Activated T-helper 1 cell treated with Interleukin-2 at 50 U/mL for 16 hours (primary cell): Measurements from ENCODE around the gene TAPT1.
"Not testable (repeated sequence)": the region's sequence is repeated elsewhere in the genome, so short reads cannot be mapped to it uniquely, and the experiment has no call there.

Experiments
- DNase-seq: peaks from one replicate; pipeline ENCODE4 v3.0.0-alpha.2; 2020; ENCODE audit warnings: low read depth

The TAPT1 gene

DNA sequence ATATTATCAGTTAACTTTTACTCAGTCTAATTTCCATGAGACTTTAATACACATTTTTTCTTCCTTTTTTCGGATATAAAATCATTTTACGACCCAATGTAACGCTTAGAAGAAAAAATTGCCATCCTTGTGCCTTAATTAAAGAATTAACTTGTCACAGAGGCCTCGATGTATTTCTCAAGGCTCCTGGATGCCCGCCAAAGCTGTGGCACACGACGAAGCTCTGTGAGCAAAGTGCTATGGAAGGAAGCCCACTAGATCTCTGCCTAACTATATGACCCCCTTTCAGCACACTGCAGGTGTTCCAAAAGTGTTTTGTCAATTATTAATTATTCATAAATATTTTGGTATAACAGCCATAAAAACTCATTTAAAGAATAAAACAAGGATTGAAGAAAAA, 54.4 kb downstream of the TAPT1 start:
- DNase-seq, result no peak

GRCh38 chr4:16169490-16169889, 56.8 kb downstream of the TAPT1 start:
- no peak for DNase-seq

DNA sequence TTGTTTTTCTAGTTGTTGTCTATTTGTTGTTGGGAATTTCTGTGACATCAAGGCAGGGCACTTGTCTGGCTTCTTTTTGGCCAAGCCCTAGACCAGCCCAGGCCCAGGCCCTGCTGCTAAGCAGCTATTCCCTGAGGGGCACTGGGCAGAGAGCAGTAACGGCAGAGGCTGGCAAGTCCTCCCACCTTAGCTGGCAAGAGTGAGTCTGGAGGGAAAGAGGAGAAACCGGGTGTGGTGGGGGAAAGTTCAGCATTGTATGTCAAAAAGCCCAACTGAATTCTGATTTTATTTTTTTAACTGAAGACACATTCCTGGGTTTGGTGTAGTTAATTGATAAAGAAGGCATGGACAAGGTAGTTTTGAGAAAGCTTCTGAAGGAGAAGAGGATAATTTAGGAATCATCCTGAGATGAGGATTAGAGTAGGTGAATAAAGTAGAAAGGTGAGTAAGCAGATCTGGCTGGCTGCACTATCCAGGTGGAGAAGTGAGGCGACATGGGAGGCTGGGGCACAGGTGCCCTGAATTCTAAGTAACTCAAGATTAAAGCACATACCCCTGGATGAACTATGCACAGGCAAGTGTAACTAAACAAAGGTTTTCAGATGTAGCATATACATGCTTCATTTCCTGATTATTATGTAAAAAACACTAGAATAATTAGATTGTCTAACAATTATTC, 57.4 kb downstream of the TAPT1 start:
- DNase-seq, result no peak

GRCh38 chr4:16168144-16168543, 58.1 kb downstream of the TAPT1 start:
- DNase-seq, result no peak

- no peak for DNase-seq
These were observed 60.3 kb downstream of the TAPT1 start for GRCh38 chr4:16165931-16166330.

DNA sequence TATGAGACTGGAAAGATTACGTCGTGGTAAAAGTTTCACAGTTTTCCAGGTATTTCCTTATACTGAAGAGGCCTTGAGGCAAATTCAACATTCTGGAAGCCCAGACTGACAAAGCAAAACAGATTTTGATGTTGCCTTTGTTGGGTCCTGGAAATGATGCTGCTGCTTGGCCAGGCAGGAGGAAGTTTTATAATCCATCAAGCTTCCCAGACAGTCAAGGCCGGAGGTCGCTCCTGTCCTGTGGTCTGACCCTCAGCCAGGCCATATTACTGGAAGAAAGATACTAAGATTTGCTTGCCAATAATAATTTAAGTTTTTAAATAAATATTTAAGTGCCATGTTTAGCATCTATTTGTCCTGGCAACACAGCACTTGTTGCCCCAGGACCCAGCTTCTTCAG, 63.4 kb downstream of the TAPT1 start:
- no peak for DNase-seq

GRCh38 chr4:16161851-16162408, 64.3 kb downstream of the TAPT1 start:
- DNase-seq, result no peak

GRCh38 chr4:16160457-16160856, 65.8 kb downstream of the TAPT1 start:
- DNase-seq, result no peak

- no peak for DNase-seq
These were observed 67.0 kb downstream of the TAPT1 start for GRCh38 chr4:16159286-16159685.

DNA sequence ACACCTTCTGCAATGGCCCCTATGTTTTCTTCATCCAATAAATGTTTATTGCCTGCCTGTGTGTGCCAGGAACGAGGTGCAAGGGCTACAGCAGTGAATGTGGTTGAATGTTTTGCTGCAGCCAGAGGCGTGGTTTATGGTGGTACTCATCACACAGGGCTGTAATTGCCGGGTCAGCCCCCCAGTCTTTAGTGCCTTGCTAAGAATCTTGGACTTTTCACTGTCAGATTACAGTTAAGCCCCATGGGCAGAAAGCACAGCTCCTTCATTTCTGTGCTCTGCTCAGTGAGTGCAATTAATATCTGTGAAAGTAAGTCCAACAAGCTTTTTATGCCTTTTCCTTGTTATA, 67.8 kb downstream of the TAPT1 start:
- no peak for DNase-seq

DNA sequence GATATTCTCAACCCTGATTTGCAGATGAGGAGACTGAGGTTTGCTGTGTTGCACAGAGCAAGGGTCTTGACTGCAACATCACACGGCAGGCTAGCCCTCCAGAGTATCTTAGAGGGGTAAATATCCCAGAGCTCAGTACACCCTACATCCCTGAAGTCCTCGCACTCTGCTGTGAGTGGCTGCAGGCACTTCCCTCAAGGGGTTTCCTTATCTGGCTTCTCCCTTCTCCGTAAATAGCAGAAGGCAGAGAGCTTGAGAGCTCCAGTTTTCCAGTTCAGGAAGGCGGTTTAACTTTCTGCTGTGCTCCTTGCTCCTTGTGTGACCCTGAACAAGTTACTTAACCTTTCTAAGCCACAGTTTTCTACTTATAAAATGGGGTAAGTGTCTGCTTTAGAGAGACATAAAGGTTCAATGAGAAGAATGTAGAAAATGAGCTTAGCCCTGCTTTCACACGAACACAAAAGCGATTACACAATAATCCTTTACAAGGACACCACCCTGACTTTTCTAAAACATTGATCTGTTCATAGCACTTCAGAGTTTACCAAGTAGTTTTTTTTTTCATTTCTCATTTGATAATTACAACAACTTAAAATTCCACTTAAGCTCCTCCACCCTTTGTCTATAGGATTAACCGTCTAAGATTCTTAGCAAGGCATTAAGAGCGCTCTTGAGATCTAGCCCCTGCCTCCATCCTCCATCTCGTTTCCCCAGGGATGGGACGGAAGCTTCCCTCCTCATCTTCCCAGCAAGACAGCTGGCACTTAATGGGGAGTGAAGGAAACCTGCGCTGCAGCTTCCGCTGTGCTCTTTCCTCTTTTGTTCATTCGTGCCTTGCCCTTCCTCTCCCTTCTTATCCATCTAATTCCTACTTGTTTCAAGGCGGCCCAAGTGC, 68.4 kb downstream of the TAPT1 start:
- DNase-seq, result no peak

- DNase-seq, result no peak
These were observed 70.6 kb downstream of the TAPT1 start for GRCh38 chr4:16155528-16156169.

DNA sequence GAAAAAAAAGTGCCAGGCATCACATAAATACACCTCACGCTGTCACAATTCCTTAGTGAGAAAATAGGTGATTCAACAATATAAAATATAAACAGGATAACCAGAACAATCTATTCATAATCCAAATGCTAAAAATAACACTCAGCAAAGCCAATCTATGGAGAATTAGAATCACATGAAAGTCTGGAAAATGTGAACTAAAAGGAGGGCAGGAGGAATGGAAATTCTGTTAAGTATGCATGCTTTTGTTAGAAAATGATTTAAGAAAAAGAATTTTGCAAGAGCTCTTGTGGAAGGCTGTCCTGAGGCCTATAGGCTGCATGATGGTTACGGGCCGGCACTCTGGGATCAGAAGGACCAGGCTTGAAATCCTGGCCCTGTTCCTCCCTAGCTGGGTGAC, 71.8 kb downstream of the TAPT1 start:
- no peak for DNase-seq

- DNase-seq, result no peak
These were observed 75.6 kb downstream of the TAPT1 start for GRCh38 chr4:16150716-16151115.

DNA sequence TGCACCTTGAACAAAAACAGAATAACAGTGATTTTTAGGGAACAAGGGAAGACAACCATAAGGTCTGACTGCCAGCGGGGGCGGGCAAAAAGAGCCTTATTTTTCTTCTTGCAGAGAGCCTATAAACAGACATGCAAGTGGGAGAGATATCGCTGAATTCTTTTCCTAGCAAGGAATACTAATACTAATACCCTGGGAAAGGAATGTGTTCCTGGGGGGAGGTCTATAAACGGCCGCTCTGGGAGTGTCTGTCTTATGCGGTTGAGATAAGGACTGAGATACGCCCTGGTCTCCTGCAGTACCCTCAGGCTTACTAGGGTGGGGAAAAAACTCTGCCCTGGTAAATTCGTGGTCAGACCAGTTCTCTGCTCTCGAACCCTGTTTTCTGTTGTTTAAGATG, 81.4 kb downstream of the TAPT1 start:
- DNase-seq, result not testable (repeated sequence)

GRCh38 chr4:16142598-16143310, 83.5 kb downstream of the TAPT1 start:
- no peak for DNase-seq

GRCh38 chr4:16140879-16141249, 85.4 kb downstream of the TAPT1 start:
- DNase-seq, result no peak

- DNase-seq, result no peak
These were observed 85.9 kb downstream of the TAPT1 start for GRCh38 chr4:16140231-16140878.

DNA sequence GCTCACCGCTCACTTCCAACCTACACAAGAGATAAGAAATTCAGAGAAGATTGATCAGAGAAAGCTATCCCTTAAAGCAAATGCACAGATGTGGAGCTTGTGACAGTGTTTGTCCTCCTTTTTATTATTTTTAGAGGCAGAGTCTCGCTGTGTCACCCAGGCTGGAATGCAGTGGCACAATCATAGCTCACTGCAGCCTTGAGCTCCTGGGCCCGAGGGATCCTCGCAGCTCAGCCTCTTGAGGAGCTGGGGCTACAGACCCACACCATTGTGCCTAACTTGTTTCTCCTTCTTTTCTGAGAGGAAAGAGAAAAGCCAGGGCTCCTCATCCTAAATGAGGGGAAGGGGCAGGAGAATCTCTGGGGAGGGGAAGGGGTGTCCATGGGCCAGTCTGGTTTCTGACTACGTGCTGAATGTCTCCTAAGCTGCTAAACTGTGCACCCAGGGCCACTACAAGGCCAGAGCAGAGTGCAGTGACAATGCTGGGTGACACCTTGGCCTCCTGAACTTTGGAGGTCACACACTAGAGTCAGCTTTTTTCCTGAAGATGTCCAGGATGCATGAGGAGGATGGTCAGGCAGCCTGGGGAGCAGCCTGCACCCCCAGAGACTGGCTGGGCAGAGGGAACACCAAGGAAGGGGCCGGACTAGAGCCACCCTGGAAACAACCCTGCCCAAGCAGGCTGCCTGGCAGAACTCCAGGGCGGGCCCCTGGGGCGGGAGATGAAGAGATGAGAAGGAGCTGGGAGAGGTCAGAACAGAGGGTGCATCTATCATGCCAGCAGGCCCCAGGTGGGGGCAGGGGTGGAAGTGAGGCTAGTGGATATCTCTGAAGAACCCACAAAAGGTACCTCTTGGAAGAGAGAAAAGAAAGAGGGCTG, 87.0 kb downstream of the TAPT1 start:
- no peak for DNase-seq

DNA sequence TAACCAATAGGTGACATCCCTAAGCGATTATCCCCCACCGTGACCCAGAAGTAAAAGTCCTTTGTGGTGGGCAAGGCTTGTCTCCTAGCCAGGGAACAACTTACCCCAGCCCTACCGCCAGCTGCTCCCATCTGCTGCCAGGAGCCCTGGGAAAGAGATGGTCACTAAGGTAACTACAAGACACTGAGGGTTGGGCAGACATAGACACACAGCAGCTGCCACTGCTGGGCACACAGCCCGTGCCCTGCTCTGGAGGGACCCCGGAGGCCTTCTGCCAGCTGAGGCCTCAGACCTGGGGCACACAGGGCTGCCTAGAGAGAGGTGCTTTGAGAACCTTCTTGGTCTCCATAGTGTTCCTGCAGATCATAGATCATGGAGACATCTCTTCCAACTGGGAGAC, 89.4 kb downstream of the TAPT1 start:
- DNase-seq, result no peak

- no peak for DNase-seq
These were observed 90.0 kb downstream of the TAPT1 start for GRCh38 chr4:16136311-16136710.
